Lower leg skin (tissue), 4 donors: Measurements from ENCODE around the gene SNX30. TPM values are rescaled to one million over a fixed set of nuclear protein-coding genes. Genes with fewer than 3 reads are reported as not detected.

Source experiments
- DNase-seq, 2 donors: peaks; one replicate each; pipeline ENCODE4 v3.0.0-alpha.2; 2019; ENCODE audit warnings: low spot score in 2 of 2
- H3K4me3 ChIP-seq: fragments of 200-600 bp; sonication (generic); 2 replicates; pipeline ENCODE4 v1.5.1; 2017; ENCODE audit warnings: mild to moderate bottlenecking, low read depth; ENCODE audit not compliant: poor library complexity, severe bottlenecking
- CTCF ChIP-seq, 3 donors: fragments of 450-650 bp; IDR thresholded peaks; one replicate each; pipeline ENCODE4 v1.5.1; 2016; ENCODE audit warnings: antibody characterized with exemption in 3 of 3, mild to moderate bottlenecking in 3 of 3, moderate library complexity in 2 of 3
- POLR2A ChIP-seq, 2 donors: fragments of 450-650 bp; IDR thresholded peaks; one replicate each; pipeline ENCODE4 v1.6.1; 2016 to 2017; ENCODE audit warnings: antibody characterized with exemption in 2 of 2, mild to moderate bottlenecking in 1 of 2, moderate library complexity in 1 of 2
- WGBS, 2 donors: methylation state at CpG; one replicate each; pipeline ENCODE4 v1.1.5; 2018; 5-methylcytosine and 5-hydroxymethylcytosine counted together
- intact Hi-C: fragments of 100-400 bp; cut with DNase I; formaldehyde crosslinking; loops from one replicate; pipeline ENCODE4 v1.15.0; 2023; ENCODE audit warnings: low total_unique reads
- total RNA-seq, 4 donors: library from RNA; depleted of rRNA; stranded (reverse); fragments of >200 nt; gene quantifications; one replicate each; pipeline ENCODE4 v1.1.0, GENCODE V29; 2016

The SNX30 gene
- total RNA-seq, 4 donors from 2014 or later, result 7.6 to 16.5 (median 13.0) TPM

GRCh38 chr9:112761912-112762655 lies 11.5 kb downstream of the SNX30 start:
- H3K4me3 ChIP-seq, result no peak overlapping the region
- WGBS, 2 donors, result 92 to 96% methylated on average over 12 of the region's 12 CpGs
- DNase-seq, result peak in 1 of 2 donors; percentile 49
- TF ChIP-seq POLR2A (IDR thresholded peaks at IDR 0.05), result no peak
- no peak for TF ChIP-seq CTCF (IDR thresholded peaks at IDR 0.05)
- intact Hi-C loops, result no loop called here

GRCh38 chr9:112762726-112763518 lies 12.4 kb downstream of the SNX30 start:
- TF ChIP-seq CTCF (IDR thresholded peaks at IDR 0.05), result no peak
- TF ChIP-seq POLR2A (IDR thresholded peaks at IDR 0.05), result no peak
- DNase-seq, result peak in 1 of 2 donors; percentile 52
- intact Hi-C loops, result no loop called here
- WGBS, 2 donors, result 94 to 95% methylated on average over 13 of the region's 13 CpGs
- H3K4me3 ChIP-seq, result no peak overlapping the region

GRCh38 chr9:112764344-112764743 lies 13.8 kb downstream of the SNX30 start:
- WGBS, 2 donors, result 78 to 84% methylated on average over 5 of the region's 5 CpGs
- H3K4me3 ChIP-seq, result no peak overlapping the region
- DNase-seq, result peak in 1 of 2 donors; percentile 20
- no peak for TF ChIP-seq CTCF (IDR thresholded peaks at IDR 0.05)
- no peak for TF ChIP-seq POLR2A (IDR thresholded peaks at IDR 0.05)
- intact Hi-C loops, result no loop called here

- H3K4me3 ChIP-seq, result no peak overlapping the region
- WGBS, 2 donors, result 76 to 81% methylated on average over 7 of the region's 7 CpGs
- DNase-seq, result peak in 1 of 2 donors; percentile 6
- TF ChIP-seq CTCF (IDR thresholded peaks at IDR 0.05) (no peak), POLR2A (IDR thresholded peaks at IDR 0.05) (no peak)
- intact Hi-C loops, result no loop called here
Measured at GRCh38 chr9:112764837-112765236, 14.3 kb downstream of the SNX30 start.

- 85 to 90% methylated on average over 1 of the region's 1 CpG for WGBS, 2 donors
- no peak overlapping the region for H3K4me3 ChIP-seq
- intact Hi-C loops, result no loop called here
Measured at GRCh38 chr9:112765281-112765680, 14.7 kb downstream of the SNX30 start.

More at GRCh38 chr9:112765281-112765680, 14.7 kb downstream of the SNX30 start:
- peak in 1 of 2 donors; percentile 18 for DNase-seq
- TF ChIP-seq CTCF (IDR thresholded peaks at IDR 0.05), result no peak
- no peak for TF ChIP-seq POLR2A (IDR thresholded peaks at IDR 0.05)
